HepG2 (cell line): ENCODE data around the gene SIK2. TPM values are rescaled to one million over a fixed set of nuclear protein-coding genes. Genes with fewer than 3 reads are reported as not detected.

Source experiments
- ARID4A ChIP-seq: sonication (generic); formaldehyde crosslinking; IDR thresholded peaks from 2 replicates; pipeline ENCODE4 v1.5.0; 2020; ENCODE audit warnings: mild to moderate bottlenecking, missing genetic modification reagents, borderline replicate concordance
- CEBPG ChIP-seq: IDR thresholded peaks from 2 replicates; pipeline ENCODE4 v1.6.1; 2016
- CREB1 ChIP-seq, 2 experiments: fragments of 450-650 bp in 1 of 2; IDR thresholded peaks; 2 replicates each; pipeline ENCODE4 v1.6.1; 2016 to 2017; ENCODE audit warnings: control low read depth in 1 of 2, mild to moderate bottlenecking in 1 of 2, missing compliant biosample characterization in 1 of 2, missing genetic modification characterization in 1 of 2
- CSRNP2 ChIP-seq: sonication (generic); formaldehyde crosslinking; conservative IDR thresholded peaks from 2 replicates; pipeline ENCODE4 v1.8.0; 2022; ENCODE audit warnings: low read depth, missing genetic modification reagents
- CTCF ChIP-seq: sonication (generic); formaldehyde crosslinking; IDR thresholded peaks from 2 replicates; pipeline ENCODE4 v1.5.0; 2020; ENCODE audit warnings: mild to moderate bottlenecking, missing genetic modification reagents, moderate library complexity
- FOXP4 ChIP-seq: sonication (generic); formaldehyde crosslinking; IDR thresholded peaks from 2 replicates; pipeline ENCODE4 v1.4.0; 2020; ENCODE audit warnings: missing genetic modification reagents
- GATAD1 ChIP-seq: IDR thresholded peaks from 2 replicates; pipeline ENCODE4 v1.6.1; 2016; ENCODE audit warnings: missing genetic modification reagents, missing compliant biosample characterization
- HNF4A ChIP-seq: sonication (generic); formaldehyde crosslinking; IDR thresholded peaks from 2 replicates; pipeline ENCODE4 v1.4.0; 2020; ENCODE audit warnings: missing genetic modification reagents
- MED1 ChIP-seq: sonication (generic); formaldehyde crosslinking; IDR thresholded peaks from 2 replicates; pipeline ENCODE4 v1.4.0; 2020; ENCODE audit warnings: missing genetic modification reagents
- NR2F2 ChIP-seq: IDR thresholded peaks from 2 replicates; pipeline ENCODE4 v1.6.1; 2012; ENCODE audit warnings: low read depth, inconsistent platforms, borderline replicate concordance
- PPARG ChIP-seq: conservative IDR thresholded peaks from 2 replicates; pipeline ENCODE4 v1.6.1; 2016; ENCODE audit warnings: missing biosample characterization, missing genetic modification reagents
- SOX5 ChIP-seq: IDR thresholded peaks from 2 replicates; pipeline ENCODE4 v1.6.1; 2016; ENCODE audit warnings: borderline replicate concordance
- TGIF2 ChIP-seq: IDR thresholded peaks from 2 replicates; pipeline ENCODE4 v1.6.1; 2016; ENCODE audit warnings: control low read depth, missing compliant biosample characterization
- ZGPAT ChIP-seq: IDR thresholded peaks from 2 replicates; pipeline ENCODE4 v1.6.1; 2016; ENCODE audit warnings: mild to moderate bottlenecking
- ZMYM3 ChIP-seq: sonication (generic); formaldehyde crosslinking; IDR thresholded peaks from 2 replicates; pipeline ENCODE4 v1.5.1; 2020; ENCODE audit warnings: mild to moderate bottlenecking, missing genetic modification reagents
- ZNF317 ChIP-seq: sonication (generic); formaldehyde crosslinking; IDR thresholded peaks from 2 replicates; pipeline ENCODE4 v1.5.0; 2020; ENCODE audit warnings: mild to moderate bottlenecking, missing genetic modification reagents
- polyA plus RNA-seq, 8 experiments: library from polyadenylated mRNA; depleted of rRNA in 3 of 8; stranded (reverse) in 7 of 8; unstranded in 1 of 8; fragments of >200 nt; fragmentation: Illumina TruSeq in 4 of 8; extraction: Trizol in 4 of 8; gene quantifications; 2 replicates each; pipeline versions ENCODE4 v1.2.1 to v1.2.3, GENCODE V29; 2011 to 2016; ENCODE audit warnings: low read depth in 4 of 8, missing spikeins in 1 of 8, mixed read lengths in 1 of 8; ENCODE audit not compliant: insufficient read depth in 1 of 8
- total RNA-seq, 5 experiments: library from RNA; depleted of rRNA; stranded (reverse); fragments of >200 nt; fragmentation: Illumina TruSeq; extraction: Trizol; gene quantifications; 2 replicates each; pipeline ENCODE4 v1.2.3, GENCODE V29; 2016; ENCODE audit warnings: low read depth in 1 of 5

The SIK2 gene
- total and polyA plus RNA-seq, 2 of the 13 experiments (the other 11 are each of a cell fraction or from before 2014, with no cell fraction given), result 8.1 to 15.4 TPM

- 0 out of 2 replicates have a peak, but pooled peaks have one; percentile 9 for TF ChIP-seq CREB1 (IDR thresholded peaks at IDR 0.05)
- TF ChIP-seq CREB1 (CRISPR knock-in tag; IDR thresholded peaks at IDR 0.05), result peak; percentile 60; the same call in 1 of the 2 replicates
- TF ChIP-seq NR2F2, result 0 out of 2 replicates have a peak, but pooled peaks have one; percentile 31
- TF ChIP-seq ARID4A (CRISPR knock-in tag), result peak; percentile 52; the same call in 1 of the 2 replicates
- peak; percentile 86 for TF ChIP-seq CTCF (CRISPR knock-in tag)
- TF ChIP-seq PPARG (CRISPR knock-in tag), result peak; percentile 71
- TF ChIP-seq CSRNP2 (CRISPR knock-in tag), result no peak
- TF ChIP-seq MED1 (CRISPR knock-in tag), result peak; percentile 36
- peak; percentile 32; the same call in 1 of the 2 replicates for TF ChIP-seq FOXP4 (CRISPR knock-in tag)
- 0 out of 2 replicates have a peak, but pooled peaks have one; percentile 22 for TF ChIP-seq ZNF317 (CRISPR knock-in tag)
- peak; percentile 31 for TF ChIP-seq GATAD1 (CRISPR knock-in tag)
- 0 out of 2 replicates have a peak, but pooled peaks have one; percentile 75 for TF ChIP-seq TGIF2 (CRISPR knock-in tag)
- TF ChIP-seq CEBPG, result peak; percentile 18; the same call in 1 of the 2 replicates
- TF ChIP-seq HNF4A (CRISPR knock-in tag), result peak; percentile 89
- TF ChIP-seq SOX5 (CRISPR knock-in tag), result peak; percentile 32; the same call in 1 of the 2 replicates
- TF ChIP-seq ZGPAT (CRISPR knock-in tag), result peak; percentile 58
- 0 out of 2 replicates have a peak, but pooled peaks have one; percentile 17 for TF ChIP-seq ZMYM3 (CRISPR knock-in tag)
Observed at GRCh38 chr11:111777094-111778046, 175.1 kb downstream of the SIK2 start (continued).
